Renal pelvis (tissue), 4 donors: ENCODE results near the gene CHL1. TPM values are rescaled to one million over a fixed set of nuclear protein-coding genes. Genes with fewer than 3 reads are reported as not detected.

Experiments used
- DNase-seq: peaks from one replicate; pipeline ENCODE4 v3.0.0-alpha.2; 2013
- polyA plus RNA-seq, 3 donors: library from polyadenylated mRNA; unstranded; fragments of 120-200 nt; gene quantifications; one replicate each; pipeline ENCODE4 v1.2.1, GENCODE V29; 2013; ENCODE audit not compliant: insufficient read length in 3 of 3

The CHL1 gene
- polyA plus RNA-seq, 3 donors: 15.9 to 25.4 (median 19.6) TPM

GRCh38 chr3:458653-459310 lies 262.2 kb downstream of the CHL1 start:
- DNase-seq: no peak
